GM19463 (cell line): ENCODE measurements around the gene SH3RF3.
"Not testable (repeated sequence)": the region's sequence is repeated elsewhere in the genome, so short reads cannot be mapped to it uniquely, and the experiment has no call there.

Source experiments
- ATAC-seq: cut with Tn5 transposase; IDR thresholded peaks from one replicate; pipeline ENCODE4 v1.9.1; 2021; ENCODE audit warnings: mild to moderate bottlenecking, moderate library complexity; ENCODE audit not compliant: unreplicated experiment

The SH3RF3 gene

DNA sequence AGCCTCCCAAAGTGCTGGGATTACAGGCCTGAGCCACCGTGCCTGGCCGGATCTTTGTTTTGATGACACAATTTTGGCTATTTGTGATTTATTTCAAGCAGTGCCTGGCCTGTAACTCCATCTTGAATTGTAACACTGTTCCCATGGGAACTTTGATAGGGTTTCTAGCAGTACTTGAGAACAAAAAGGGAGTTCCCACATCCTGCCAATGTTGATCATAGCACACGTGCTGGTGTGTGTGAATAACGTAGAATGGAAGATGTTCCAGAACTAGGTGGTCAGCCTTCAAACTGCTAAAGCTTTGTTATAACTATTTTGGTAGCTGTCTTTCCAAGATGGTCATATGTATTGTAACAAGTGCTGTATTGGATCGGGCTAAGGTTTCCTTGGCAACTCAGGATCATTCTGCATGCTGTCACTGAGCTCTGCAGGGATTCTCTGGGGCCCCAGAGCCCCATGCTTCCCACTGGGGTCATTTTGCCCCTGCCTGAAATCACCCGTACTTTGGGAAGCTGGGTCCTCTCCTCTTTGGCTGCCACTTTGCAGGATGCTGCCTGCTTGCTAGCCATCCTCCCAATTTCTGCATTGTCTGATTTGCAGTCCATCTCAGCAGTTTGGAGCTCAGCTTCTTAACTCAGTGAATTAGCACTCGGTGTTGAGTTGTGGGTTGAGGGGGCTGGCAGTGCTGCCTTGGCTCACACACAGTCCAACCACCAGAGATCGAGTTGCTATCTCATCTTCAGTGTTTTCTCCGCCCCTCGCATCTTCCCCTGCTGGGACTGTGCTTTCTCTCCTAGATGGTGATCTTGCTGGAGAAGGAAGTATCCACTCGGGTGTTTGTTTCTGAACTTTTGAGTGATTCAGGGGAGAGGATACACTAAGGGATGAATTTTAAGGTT, 26.8 kb downstream of the SH3RF3 start:
- no peak for ATAC-seq

DNA sequence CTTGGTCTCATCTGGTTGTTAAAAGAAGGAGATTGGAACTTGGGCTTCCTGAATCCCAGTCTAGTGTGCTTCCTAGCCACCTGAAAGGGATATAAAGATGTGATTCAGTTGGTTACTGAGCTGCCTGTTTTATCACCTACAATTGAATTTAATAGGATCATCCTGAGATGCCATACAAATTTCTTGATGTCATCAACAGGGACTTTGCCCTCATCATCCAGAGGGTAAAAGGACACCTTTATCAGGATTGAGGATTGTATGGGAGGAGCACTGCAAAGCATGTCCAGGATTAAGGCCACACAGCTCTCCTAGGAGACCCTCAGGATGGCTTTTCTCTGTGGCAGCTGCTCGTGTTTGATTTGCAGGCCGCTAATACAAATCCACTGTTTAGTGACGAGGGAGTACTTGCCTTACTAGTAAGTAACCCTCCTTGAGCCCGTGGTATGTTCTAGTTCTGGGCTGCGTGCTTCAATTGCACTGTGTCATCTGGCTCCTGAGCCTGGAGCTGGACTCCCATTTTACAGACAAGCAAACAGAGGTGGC, 28.6 kb downstream of the SH3RF3 start:
- no peak for ATAC-seq

DNA sequence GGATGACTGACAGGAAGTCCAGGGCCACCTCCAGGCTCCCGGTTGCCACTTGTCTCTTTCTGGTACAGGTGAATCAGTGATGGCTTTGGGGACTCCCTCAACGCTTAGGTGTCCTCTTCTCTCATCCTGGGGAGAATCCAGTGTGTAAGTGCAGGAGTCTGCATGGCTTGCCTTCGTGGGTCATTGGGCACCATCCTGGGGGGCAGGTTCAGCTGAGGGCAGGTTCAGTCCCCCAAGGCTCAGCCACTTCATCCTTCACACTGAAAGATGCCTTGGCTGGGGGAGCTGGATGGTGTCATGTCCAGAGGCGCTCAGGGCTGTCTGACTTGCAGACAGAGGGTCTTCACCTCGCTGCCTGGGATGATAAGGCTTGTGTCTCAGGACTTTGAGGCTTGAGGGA, 29.2 kb downstream of the SH3RF3 start:
- ATAC-seq: no peak

DNA sequence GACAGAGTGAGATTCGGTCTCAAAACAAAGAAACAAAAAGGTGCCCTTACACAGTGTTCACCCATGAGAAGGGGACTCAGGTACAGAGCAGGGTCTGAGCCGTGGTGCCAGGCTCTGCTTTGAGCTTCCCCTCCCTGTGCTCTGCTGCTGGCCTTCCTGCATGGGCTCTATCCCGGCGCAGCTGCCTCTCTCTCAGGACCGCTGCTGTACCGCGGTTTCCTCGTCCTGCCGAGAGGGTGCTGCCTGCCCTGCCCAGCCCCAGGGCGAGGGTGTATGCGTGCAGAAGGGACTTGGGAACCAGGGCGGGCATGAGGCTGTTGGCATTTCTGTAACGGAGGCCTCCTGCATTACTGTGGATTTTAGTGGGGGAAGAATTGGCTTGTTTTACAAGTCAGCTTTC, 30.1 kb downstream of the SH3RF3 start:
- no peak for ATAC-seq

DNA sequence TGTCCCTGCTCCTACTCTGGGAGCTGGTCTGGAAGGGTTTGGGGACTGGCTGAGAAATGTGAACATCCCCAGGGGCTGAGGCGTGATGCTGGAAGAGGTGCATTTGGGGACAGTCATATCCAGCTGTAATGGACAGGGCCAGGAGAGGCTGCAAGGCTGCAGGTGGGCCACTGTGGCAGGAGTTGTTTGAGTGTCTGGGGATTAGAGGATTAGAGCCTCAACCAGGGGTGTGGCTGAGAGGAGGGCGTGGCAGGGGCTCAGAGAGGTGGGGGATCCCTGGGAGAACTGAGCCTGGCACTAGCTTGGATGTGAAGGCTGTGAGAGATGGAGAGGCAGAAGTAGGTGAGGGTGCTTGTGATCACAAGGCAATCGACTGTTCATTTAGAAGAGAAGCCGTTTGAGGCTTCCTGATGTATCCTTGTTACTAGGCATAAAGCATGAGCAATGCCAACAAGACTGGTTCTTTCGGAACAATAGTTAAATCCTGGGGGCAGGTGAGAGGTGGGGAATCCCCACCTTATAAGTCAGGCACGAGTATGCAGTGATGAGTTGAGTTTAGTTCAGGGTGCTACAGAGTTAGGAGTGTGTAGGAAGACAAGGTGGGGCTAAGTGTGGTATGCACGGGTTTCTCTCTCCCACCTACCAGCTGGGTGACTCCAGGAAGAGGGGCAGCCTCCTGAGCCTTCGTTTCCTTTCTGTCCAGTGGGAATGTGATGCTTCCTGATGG, 31.9 kb downstream of the SH3RF3 start:
- no peak for ATAC-seq

DNA sequence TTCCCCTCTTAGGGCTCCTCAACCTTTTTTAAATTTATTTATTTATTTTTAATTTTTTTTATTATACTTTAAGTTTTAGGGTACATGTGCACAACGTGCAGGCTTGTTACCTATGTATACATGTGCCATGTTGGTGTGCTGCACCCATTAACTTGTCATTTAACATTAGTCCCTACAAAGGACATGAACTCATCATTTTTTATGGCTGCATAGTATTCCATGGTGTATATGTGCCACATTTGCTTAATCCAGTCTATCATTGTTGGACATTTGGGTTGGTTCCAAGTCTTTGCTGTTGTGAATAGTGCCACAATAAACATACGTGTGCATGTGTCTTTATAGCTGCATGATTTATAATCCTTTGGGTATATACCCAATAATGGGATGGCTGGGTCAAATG, 33.4 kb downstream of the SH3RF3 start:
- not testable (repeated sequence) for ATAC-seq

DNA sequence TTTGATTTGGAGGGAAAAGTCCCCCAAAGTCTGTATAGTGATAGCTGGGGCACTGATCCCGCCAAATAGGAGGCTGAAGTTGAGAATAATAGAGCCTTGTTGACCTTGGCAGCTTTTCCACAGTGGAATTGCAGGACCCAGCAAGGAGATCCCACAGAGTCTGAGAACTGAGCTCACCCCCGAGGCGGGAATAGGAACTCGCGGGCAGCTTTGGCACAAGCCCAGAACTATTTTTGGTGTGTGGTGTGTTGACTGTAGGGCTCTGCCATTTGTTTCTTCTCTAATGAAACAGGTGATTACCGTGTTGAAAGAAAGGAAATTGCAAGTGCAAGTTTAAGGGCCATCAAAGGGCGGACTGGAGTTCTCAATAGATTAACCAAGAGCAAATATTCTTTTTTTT, 34.0 kb downstream of the SH3RF3 start:
- ATAC-seq: no peak

DNA sequence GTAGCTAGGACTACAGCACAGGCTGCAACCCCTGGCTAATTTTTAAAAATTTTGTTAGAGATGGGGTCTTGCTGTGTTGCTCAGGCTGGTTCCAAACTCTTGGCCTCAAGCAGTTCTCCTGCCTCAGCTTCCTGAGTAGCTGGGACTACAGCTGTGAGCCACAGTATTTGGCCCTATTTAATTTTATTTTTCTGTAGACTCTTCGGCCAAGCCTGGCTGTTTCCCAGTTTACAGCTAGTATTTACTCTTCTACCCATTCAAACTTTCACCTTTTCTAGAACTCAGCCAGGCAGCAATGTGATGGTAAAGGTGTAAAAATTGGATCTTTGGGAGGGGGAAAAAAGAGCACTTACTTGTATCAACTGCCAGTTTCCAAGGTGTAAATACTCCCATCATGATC, 35.3 kb downstream of the SH3RF3 start:
- no peak for ATAC-seq

DNA sequence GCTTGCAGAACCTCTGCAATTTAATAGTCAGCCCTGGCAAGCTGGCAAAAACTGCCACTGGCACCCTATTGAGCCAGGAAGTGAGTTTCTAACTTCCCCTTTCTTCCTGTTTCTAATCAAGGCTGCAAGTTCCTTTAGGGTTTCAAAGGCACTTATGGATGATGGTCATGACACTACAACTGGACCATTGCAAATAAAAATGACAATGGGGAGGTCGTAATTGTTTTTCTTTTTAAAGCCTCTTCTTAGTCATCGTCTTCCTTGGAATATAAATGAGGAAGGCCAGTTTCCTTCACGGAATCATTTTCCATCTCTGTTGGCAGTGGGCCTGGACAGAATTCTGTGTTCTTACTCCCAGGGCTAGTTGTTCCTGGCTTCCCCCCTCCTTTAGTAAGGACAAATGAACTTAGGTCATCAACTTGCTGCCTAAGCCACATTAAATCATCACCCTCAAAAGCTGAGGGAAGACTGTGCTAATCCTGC, 35.8 kb downstream of the SH3RF3 start:
- ATAC-seq: no peak

DNA sequence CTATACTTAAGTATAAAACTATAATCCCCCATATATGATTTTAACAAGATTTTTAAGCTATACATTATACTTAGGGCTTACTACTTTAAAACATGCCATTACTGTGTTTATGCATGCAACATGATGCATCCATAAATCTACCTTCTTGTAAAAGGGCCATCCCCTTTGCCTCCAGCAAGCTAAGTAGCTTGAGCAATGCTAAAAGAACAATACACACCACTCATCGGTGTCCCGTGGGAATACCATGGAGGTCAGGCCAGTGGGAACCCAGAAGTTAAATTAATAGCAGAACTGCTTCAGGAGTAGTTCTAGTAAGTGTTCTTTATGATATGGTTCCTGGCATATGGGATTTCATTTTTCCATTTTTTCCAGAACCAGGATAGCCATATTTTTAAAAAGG, 37.8 kb downstream of the SH3RF3 start:
- no peak for ATAC-seq

DNA sequence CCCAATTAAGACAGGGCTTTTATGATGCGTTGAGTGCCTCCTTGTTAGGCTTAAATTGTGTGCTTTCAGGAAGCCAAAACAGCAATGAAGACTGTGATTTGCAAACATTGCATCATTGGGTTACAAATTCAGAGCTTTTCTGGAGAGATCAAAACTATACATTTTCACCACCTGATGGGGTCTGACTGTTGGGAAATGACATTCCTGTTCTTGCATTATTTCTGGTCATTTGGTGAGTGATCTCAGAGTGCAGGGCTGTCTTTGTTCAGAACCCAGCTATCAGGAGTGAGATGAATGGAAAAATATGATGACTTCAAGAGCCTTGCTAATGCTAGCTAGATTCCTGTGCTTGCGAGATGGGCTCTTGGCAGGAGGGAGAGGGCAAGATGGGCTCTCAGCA, 39.1 kb downstream of the SH3RF3 start:
- no peak for ATAC-seq

DNA sequence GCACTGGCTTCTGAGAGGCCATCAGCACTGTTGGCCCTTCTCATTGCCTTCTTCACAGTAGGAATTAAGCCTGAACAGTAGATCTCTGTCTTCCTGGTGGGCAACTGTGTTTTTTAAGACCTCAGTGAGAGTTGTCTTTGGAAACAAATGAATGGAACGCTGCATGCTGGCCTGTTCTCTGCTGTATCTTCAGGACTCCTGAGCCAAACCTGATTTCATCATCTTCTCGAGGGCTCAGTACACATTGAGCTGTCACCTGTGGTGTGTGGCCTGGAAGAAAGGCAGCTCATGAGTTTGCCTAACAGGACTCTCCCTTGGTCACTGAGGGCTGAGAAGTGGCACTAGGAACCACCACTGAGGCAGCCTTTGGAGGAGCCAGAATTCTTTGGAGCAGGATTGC, 39.7 kb downstream of the SH3RF3 start:
- no peak for ATAC-seq

DNA sequence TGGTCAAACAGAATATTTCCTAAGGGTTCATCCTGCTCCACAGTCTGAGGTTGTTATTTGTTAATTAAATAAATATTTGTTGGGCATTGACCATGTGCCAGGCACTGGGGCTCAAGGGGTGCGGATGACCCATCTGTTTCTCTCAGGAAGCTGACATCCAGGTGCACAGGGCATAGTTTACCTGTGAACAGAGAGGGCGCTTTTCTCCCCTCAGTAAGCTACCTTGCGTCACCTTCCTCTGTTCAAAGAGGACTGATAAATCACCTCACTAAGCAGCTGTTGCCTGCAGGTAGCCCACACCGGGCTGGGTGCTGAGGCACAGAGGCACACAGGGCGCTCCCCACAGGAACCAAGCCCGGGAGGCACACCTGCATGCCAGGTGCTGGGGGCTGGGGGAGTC, 41.6 kb downstream of the SH3RF3 start:
- no peak for ATAC-seq

DNA sequence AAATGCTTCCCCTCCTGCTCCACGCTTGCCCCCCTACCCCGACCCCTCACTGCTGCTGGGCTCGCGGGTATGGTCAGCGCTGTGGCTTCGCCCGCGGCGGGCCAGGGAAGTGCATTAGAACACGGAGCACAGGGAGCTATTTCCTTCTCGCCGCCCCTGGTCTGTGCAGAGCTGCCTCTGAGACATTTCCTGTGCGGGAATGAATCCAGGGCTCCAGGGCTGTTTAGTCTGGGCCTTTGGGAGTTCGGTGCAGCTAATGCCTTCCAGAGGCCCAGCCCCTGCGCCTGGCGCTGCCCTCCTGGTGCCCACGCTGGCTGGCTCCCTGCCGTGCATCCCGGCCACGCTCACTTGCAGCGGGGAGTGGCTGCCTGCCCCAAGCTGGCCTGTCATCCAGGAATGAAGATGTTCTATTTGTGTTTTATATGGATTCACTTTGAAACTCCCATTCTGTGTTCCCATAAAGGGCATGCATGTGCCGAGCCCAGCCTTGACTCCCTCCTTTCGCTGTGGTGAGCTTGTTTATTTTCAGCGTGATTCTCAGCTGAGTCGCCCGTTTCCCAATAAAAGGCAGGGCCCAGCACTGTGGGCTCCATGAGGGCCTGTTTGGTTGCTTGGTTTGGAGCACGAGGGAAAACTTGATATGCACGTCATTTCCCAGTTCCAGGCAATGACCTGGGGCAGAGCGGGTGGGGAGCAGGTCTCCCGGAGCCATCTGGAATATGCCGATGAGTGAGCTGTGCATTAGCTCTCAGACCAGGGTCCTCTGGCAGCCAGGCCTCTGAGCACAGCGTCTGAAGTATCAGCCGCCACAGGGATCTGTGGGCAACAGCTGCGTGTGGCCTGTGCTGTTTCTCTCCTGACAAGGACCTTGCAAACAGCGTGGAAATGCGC, 42.7 kb downstream of the SH3RF3 start:
- ATAC-seq: no peak

DNA sequence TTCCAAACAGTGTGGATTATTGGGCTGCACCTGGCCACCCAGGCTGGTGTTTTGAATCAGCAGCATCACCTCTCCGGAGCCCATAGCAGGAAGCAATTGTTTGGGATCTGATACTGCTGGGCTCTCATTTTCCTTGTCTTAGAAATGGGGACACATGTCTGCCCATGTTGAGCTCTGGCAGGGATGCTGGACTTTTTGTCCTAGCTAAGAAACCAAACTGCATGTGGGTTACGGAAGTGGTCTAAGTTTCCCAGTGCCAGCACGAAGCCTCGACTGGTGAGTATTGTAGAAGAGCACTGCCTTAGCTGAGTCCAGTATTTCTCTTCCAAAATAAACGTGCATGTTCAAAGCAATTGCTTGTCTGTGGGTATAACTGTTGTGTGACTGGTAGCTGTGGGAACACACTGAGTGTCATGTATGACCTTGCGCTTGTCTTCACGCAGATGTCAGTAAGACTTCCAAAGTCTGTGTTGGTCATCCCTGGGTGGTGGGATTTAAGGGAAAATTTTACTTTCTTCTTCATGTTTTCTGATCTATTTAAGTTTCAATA, 43.6 kb downstream of the SH3RF3 start:
- ATAC-seq: no peak

DNA sequence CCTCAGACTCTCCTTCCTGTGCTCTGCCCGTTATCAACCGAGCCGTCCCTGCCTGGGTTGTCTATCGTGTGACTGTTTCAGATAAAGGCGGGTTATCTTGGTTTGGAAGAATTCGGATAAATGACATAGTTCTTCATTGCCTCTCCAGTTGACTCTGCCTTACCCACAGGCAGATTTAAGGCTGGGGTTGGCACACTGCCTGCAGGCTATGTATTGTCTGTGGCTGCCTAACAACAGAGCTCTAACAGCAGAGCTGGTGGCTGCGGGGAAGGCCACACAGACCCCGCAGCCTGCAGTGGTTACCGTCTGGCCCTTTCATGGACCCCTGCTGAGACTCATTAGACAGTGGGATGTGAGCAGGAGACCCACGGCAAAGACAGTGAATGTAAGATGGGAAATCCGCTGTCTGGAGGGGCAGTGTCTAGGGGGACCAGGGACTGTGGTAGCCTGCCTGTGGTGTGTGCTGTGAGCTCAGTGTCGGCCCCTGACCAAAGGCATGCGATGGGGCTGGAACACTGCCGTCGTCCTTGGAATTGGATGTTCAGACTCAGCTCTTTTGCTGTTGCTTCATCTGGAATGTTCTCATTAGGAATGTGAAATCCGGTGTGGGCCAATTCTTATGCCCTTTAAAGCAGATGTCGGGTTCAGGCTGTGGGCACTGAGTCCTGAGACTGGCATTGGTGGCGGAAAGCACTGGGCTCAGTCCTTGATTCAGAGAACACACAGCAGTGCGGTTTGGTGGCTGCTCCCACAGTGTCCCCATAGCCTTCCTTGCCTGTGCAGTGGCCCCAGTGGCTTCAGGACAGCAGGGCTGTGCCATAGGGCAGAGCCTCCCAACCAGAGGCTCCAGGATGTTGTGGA, 44.5 kb downstream of the SH3RF3 start:
- no peak for ATAC-seq

DNA sequence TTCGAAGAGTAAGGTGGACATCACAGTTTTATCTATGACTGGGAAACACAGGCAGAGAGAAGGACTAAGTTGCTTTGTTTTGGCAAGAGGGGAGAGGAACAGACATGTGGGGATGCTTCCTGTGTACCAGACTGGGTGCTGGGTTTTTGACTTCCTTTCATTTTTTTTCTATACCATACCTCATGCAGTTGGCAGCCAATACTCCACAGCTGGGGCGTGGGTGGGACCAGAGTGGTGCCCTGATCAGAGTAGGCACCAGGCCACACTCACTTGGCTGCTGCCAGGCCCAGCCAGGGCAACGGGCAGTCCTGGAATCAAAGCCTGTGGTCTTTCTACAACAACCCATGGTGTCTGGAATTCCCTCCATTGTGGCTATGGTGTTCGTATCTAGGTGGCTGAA, 45.2 kb downstream of the SH3RF3 start:
- ATAC-seq: no peak

DNA sequence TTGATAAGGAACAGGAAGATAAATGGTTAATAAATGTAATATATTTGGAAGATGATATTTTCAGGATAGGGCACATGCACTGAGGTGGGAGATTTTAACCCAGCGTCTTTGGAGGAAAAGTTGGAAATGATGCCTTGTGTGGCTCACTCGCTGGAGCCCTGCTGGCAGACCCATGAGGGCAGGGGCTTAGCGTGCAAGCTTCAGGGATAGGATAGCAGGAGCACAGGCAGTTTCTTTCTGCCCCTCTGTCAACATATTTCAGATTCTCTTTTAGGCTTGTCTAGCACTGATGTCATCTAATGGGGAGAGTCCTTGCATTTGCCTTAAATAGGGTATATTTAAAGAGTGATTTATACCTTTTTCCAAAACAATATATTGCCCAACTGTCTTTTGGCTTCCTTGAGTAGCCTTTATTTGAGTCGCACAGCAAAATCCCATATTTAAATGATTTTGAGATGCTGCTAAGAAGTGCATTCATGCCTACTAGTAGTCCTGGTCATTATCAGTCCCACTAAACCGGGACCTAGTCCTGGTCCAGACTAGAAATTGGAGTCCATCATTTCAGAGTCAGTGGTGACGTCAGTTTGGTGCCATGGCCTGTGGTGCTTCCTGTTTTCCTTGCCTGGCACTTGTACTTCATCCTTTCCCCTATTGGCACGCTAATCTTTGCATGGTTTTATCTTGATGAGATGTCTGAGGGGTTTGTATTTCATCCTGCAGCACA, 45.8 kb downstream of the SH3RF3 start:
- ATAC-seq: no peak

DNA sequence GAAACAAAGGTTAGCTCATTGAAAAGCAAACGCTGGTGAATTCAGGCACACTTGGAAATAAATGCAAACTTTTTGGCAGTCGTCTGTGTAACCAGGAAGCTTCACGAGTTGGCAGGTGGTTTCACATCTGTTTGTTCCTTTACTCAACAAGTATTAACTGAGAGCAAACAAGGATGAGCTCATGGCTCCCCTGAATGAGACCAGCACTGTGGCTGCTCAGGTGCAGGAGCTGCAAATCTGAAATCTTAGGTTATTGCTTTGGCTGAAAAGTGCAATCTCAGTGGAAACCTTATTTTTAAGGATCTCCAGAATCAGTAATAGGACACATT, 46.3 kb downstream of the SH3RF3 start:
- no peak for ATAC-seq
